ENCODE data around the gene QKI. TPM values are rescaled to one million over a fixed set of nuclear protein-coding genes. Genes with fewer than 3 reads are reported as not detected.

The QKI gene
- total RNA-seq, 2 donors from 2014 or later: 87.4 to 95.3 TPM

- no peaks in the 10 kb centered on the region for H3K27me3 Mint-ChIP-seq
- H3K36me3 Mint-ChIP-seq (ENCODE audit: low read depth): no peaks in the 10 kb centered on the region
- H3K27ac Mint-ChIP-seq: no peak overlapping the region
- DNase-seq (no peak), ATAC-seq (no peak)
- no peak overlapping the region for H3K4me3 Mint-ChIP-seq
- H3K9me3 ChIP-seq (ENCODE audit: control insufficient read depth, low read length, poor library complexity, severe bottlenecking): no peaks in the 10 kb centered on the region
- peaks cover 18% of the 10 kb centered on the region for H3K4me1 Mint-ChIP-seq
These were observed 2.2 kb upstream of the QKI start for GRCh38 chr6:163412341-163412740.

GRCh38 chr6:163412801-163413344 lies 1.6 kb upstream of the QKI start:
- H3K9me3 ChIP-seq (ENCODE audit: control insufficient read depth, low read length, poor library complexity, severe bottlenecking): no peaks in the 10 kb centered on the region
- Mint-ChIP-seq H3K27me3 (no peaks in the 10 kb centered on the region), H3K27ac (peak overlapping the region; percentile 84), H3K36me3 (ENCODE audit: low read depth) (no peaks in the 10 kb centered on the region), H3K4me3 (peak overlapping the region; percentile 90), H3K4me1 (peaks cover 22% of the 10 kb centered on the region)
- ATAC-seq: no peak
- no peak for DNase-seq

- H3K4me1 Mint-ChIP-seq: peaks cover 25% of the 10 kb centered on the region
- H3K36me3 Mint-ChIP-seq (ENCODE audit: low read depth): no peaks in the 10 kb centered on the region
- H3K4me3 Mint-ChIP-seq: peak overlapping the region; percentile 90
- H3K27ac Mint-ChIP-seq: peak overlapping the region; percentile 84
- peak; percentile 89 to 94 (median 91) for DNase-seq
- peak; percentile 71 for ATAC-seq
- H3K9me3 ChIP-seq (ENCODE audit: control insufficient read depth, low read length, poor library complexity, severe bottlenecking): no peaks in the 10 kb centered on the region
- no peaks in the 10 kb centered on the region for H3K27me3 Mint-ChIP-seq
These were observed 987 bp upstream of the QKI start for GRCh38 chr6:163413345-163414116.

GRCh38 chr6:163414946-163415619 lies 565 bp downstream of the QKI start:
- Mint-ChIP-seq H3K4me3 (peak overlapping the region; percentile 85), H3K27me3 (no peaks in the 10 kb centered on the region), H3K4me1 (peaks cover 36% of the 10 kb centered on the region), H3K27ac (peak overlapping the region; percentile 94), H3K36me3 (ENCODE audit: low read depth) (no peaks in the 10 kb centered on the region)
- H3K9me3 ChIP-seq (ENCODE audit: control insufficient read depth, low read length, poor library complexity, severe bottlenecking): no peaks in the 10 kb centered on the region
- ATAC-seq (peak; percentile 20), DNase-seq (peak in 1 of 3 donors; percentile 9)

GRCh38 chr6:163415620-163416556 lies 1.4 kb downstream of the QKI start:
- Mint-ChIP-seq H3K4me1 (peaks cover 40% of the 10 kb centered on the region), H3K36me3 (ENCODE audit: low read depth) (no peaks in the 10 kb centered on the region), H3K4me3 (peak overlapping the region; percentile 94), H3K27me3 (no peaks in the 10 kb centered on the region), H3K27ac (peak overlapping the region; percentile 94)
- H3K9me3 ChIP-seq (ENCODE audit: control insufficient read depth, low read length, poor library complexity, severe bottlenecking): no peaks in the 10 kb centered on the region
- ATAC-seq (no peak), DNase-seq (no peak)

GRCh38 chr6:163416557-163417253 lies 2.2 kb downstream of the QKI start:
- Mint-ChIP-seq H3K27me3 (no peaks in the 10 kb centered on the region), H3K4me1 (peaks cover 43% of the 10 kb centered on the region), H3K27ac (peak overlapping the region; percentile 94), H3K36me3 (ENCODE audit: low read depth) (no peaks in the 10 kb centered on the region), H3K4me3 (peak overlapping the region; percentile 94)
- DNase-seq (peak in 1 of 3 donors; percentile 24), ATAC-seq (no peak)
- H3K9me3 ChIP-seq (ENCODE audit: control insufficient read depth, low read length, poor library complexity, severe bottlenecking): no peaks in the 10 kb centered on the region

GRCh38 chr6:163417595-163417994 lies 3.1 kb downstream of the QKI start:
- no peaks in the 10 kb centered on the region for H3K9me3 ChIP-seq (ENCODE audit: control insufficient read depth, low read length, poor library complexity, severe bottlenecking)
- peak overlapping the region; percentile 94 for H3K27ac Mint-ChIP-seq
- no peaks in the 10 kb centered on the region for H3K36me3 Mint-ChIP-seq (ENCODE audit: low read depth)
- no peak for DNase-seq
- H3K4me1 Mint-ChIP-seq: peaks cover 41% of the 10 kb centered on the region
- ATAC-seq: no peak
- H3K4me3 Mint-ChIP-seq: peak overlapping the region; percentile 31
- H3K27me3 Mint-ChIP-seq: no peaks in the 10 kb centered on the region

- peaks cover 37% of the 10 kb centered on the region for H3K4me1 Mint-ChIP-seq
These were observed 4.0 kb downstream of the QKI start for GRCh38 chr6:163418311-163419029.

GRCh38 chr6:163419413-163420288 lies 5.1 kb downstream of the QKI start:
- DNase-seq: no peak
- no peaks in the 10 kb centered on the region for H3K27me3 Mint-ChIP-seq
- peak overlapping the region; percentile 57 for H3K4me3 Mint-ChIP-seq
- H3K4me1 Mint-ChIP-seq: peaks cover 38% of the 10 kb centered on the region
- H3K27ac Mint-ChIP-seq: peak overlapping the region; percentile 45
- no peaks in the 10 kb centered on the region for H3K9me3 ChIP-seq (ENCODE audit: control insufficient read depth, low read length, poor library complexity, severe bottlenecking)
- ATAC-seq: no peak
- H3K36me3 Mint-ChIP-seq (ENCODE audit: low read depth): no peaks in the 10 kb centered on the region

More at GRCh38 chr6:163418311-163419029, 4.0 kb downstream of the QKI start:
- H3K36me3 Mint-ChIP-seq (ENCODE audit: low read depth): no peaks in the 10 kb centered on the region
- H3K4me3 Mint-ChIP-seq: peak overlapping the region; percentile 41
- no peaks in the 10 kb centered on the region for H3K27me3 Mint-ChIP-seq
- H3K9me3 ChIP-seq (ENCODE audit: control insufficient read depth, low read length, poor library complexity, severe bottlenecking): no peaks in the 10 kb centered on the region
- ATAC-seq (no peak), DNase-seq (no peak)
- H3K27ac Mint-ChIP-seq: no peak overlapping the region

- H3K4me3 Mint-ChIP-seq: no peak overlapping the region
- H3K36me3 Mint-ChIP-seq (ENCODE audit: low read depth): no peaks in the 10 kb centered on the region
- H3K9me3 ChIP-seq (ENCODE audit: control insufficient read depth, low read length, poor library complexity, severe bottlenecking): no peaks in the 10 kb centered on the region
- DNase-seq (no peak), ATAC-seq (no peak)
- no peaks in the 10 kb centered on the region for H3K27me3 Mint-ChIP-seq
- H3K27ac Mint-ChIP-seq: peak overlapping the region; percentile 45
- peaks cover 44% of the 10 kb centered on the region for H3K4me1 Mint-ChIP-seq
These were observed 5.7 kb downstream of the QKI start for GRCh38 chr6:163420289-163420614.

GRCh38 chr6:163422550-163422949 lies 8.0 kb downstream of the QKI start:
- Mint-ChIP-seq H3K36me3 (ENCODE audit: low read depth) (no peaks in the 10 kb centered on the region), H3K27ac (no peak overlapping the region), H3K27me3 (no peaks in the 10 kb centered on the region), H3K4me3 (no peak overlapping the region), H3K4me1 (peaks cover 38% of the 10 kb centered on the region)
- H3K9me3 ChIP-seq (ENCODE audit: control insufficient read depth, low read length, poor library complexity, severe bottlenecking): no peaks in the 10 kb centered on the region
- DNase-seq: no peak
- ATAC-seq: no peak
